Activated CD8-positive, alpha-beta T cell treated with anti-CD3 and anti-CD28 coated beads for 36 hours (primary cell): ENCODE data around the gene SLC18A2. TPM values are rescaled to one million over a fixed set of nuclear protein-coding genes. Genes with fewer than 3 reads are reported as not detected.

Experiments
- ATAC-seq: fragments of 200-7000 bp; cut with Tn5 transposase; one replicate; pipeline ENCODE4 v1.10.0; 2021; ENCODE audit warnings: mild to moderate bottlenecking, moderate library complexity
- CTCF ChIA-PET: fragments of 350-600 bp; sonication (Branson Sonifier 250); formaldehyde crosslinking; loops from one replicate; lab custom pipeline; 2021; ENCODE audit warnings: antibody characterized with exemption; lab: Charles Lee
- POLR2A ChIA-PET: fragments of 350-600 bp; sonication (Branson Sonifier 250); formaldehyde crosslinking; loops from one replicate; lab custom pipeline; 2021; ENCODE audit warnings: antibody characterized with exemption; lab: Charles Lee
- DNase-seq: peaks from one replicate; pipeline ENCODE4 v3.0.0-alpha.2; 2020
- H3K27ac Mint-ChIP-seq: one replicate; pipeline ENCODE4 v1.8.0; 2021; ENCODE audit warnings: mild to moderate bottlenecking, mixed read lengths
- H3K27me3 Mint-ChIP-seq: one replicate; pipeline ENCODE4 v1.8.0; 2021; ENCODE audit warnings: mixed read lengths
- H3K36me3 Mint-ChIP-seq: one replicate; pipeline ENCODE4 v1.8.0; 2021; ENCODE audit warnings: low read depth, mixed read lengths
- H3K4me1 Mint-ChIP-seq: one replicate; pipeline ENCODE4 v1.8.0; 2021; ENCODE audit warnings: low read depth, mixed read lengths
- H3K4me3 Mint-ChIP-seq: one replicate; pipeline ENCODE4 v1.8.0; 2021; ENCODE audit warnings: mild to moderate bottlenecking, moderate library complexity, mixed read lengths
- H3K9me3 Mint-ChIP-seq: one replicate; pipeline ENCODE4 v1.8.0; 2021; ENCODE audit warnings: mixed read lengths
- intact Hi-C: fragments of 100-400 bp; cut with micrococcal nuclease; formaldehyde crosslinking; loops from one replicate; pipeline ENCODE4 v1.10.0; 2022
- total RNA-seq, 2 experiments: library from RNA; stranded (reverse); gene quantifications; one replicate each; pipeline ENCODE4 v1.2.3, GENCODE V29; 2021
- TF ChIP-seq, protein P1 (sequence below): fragments of 200-600 bp; IDR thresholded peaks from one replicate; pipeline ENCODE4 v1.8.0; 2022; ENCODE audit warnings: antibody characterized with exemption, mild to moderate bottlenecking

SLC18A2 gene
- total RNA-seq, 2 experiments from 2014 or later, result 0.14 TPM; not detected in 1

DNA sequence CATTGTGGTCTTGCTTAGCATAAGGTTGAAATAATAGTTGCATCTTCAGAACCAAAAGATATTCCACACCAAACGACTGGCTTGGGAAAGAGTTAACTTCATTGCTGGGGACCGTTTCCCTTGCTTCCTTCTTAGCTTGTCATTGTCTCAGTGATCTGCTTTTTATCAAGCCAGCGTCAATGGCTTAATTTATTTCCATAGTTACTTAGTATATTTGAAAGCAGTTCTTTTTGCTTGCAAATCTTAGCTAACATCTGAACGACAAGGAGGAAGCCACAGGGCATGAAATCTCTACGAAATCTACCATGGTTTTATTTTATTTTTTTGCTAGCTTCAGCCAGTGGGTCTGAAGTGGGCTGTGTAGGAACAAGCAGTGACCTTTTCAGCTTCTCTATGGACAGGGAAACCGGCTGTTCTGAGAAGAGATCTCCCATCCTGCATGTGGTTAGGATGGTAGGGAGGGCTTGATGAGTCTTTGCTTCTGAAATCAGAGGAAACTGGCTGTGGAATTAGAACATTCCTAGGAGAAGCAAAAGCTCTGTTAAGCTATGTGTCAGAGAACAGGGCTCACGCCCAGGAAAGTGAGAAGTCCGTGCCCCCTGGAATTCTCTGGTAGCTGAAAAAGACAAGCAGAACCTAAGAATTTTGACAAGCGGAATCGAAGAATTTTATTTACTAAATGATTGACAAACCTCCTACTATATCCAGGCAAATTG lies 8.0 kb downstream of the SLC18A2 start:
- no peak for ATAC-seq

DNA sequence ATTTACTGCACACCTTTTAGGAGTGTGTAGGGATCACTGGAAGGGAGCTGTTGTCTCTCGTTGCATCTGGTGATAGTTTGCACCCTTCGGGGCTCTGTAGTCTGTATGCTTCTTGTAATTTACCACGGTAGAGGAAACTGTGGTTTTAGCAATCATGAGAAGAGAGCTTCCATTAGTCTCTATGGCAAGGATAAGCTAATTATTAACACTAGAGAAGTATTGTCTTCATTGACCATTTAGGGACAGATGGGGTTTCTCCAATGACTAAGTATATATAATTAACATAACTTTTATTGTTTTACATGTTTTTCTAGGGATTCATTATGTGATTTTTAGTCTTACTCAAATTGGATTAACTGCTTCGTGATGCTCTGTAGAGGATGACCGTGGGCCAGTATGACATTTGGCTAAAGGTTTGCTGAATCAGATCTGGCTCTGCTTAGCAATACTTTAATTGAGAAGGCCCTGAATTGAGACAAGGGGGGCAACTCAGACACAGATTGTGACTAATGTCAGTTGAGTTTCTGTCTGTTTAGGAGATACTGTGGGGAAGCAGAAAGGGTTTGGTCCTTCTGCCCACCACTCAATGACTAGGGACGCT lies 8.7 kb downstream of the SLC18A2 start:
- H3K27ac Mint-ChIP-seq, result no peak overlapping the region
- intact Hi-C loops, result no loop called here
- DNase-seq (no peak), ATAC-seq (peak; percentile 24)
- POLR2A ChIA-PET, result no interaction called here
- CTCF ChIA-PET, result interaction anchor here (1.5 to 3.9 kb wide), 3 partner anchors 33 to 75 kb away, joined by 3 to 17 read pairs (median 8); no protein-coding TSS in a partner anchor
- H3K4me3 Mint-ChIP-seq, result no peak overlapping the region
- H3K27me3 Mint-ChIP-seq, result peaks cover 24% of the 10 kb centered on the region
- H3K4me1 Mint-ChIP-seq, result peaks cover 10% of the 10 kb centered on the region
- H3K36me3 Mint-ChIP-seq, result no peaks in the 10 kb centered on the region
- TF ChIP-seq, protein P1, sequence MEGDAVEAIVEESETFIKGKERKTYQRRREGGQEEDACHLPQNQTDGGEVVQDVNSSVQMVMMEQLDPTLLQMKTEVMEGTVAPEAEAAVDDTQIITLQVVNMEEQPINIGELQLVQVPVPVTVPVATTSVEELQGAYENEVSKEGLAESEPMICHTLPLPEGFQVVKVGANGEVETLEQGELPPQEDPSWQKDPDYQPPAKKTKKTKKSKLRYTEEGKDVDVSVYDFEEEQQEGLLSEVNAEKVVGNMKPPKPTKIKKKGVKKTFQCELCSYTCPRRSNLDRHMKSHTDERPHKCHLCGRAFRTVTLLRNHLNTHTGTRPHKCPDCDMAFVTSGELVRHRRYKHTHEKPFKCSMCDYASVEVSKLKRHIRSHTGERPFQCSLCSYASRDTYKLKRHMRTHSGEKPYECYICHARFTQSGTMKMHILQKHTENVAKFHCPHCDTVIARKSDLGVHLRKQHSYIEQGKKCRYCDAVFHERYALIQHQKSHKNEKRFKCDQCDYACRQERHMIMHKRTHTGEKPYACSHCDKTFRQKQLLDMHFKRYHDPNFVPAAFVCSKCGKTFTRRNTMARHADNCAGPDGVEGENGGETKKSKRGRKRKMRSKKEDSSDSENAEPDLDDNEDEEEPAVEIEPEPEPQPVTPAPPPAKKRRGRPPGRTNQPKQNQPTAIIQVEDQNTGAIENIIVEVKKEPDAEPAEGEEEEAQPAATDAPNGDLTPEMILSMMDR, result no peak
- no peaks in the 10 kb centered on the region for H3K9me3 Mint-ChIP-seq

More for the DNA sequence above, 8.0 kb downstream of the SLC18A2 start:
- ChIA-PET CTCF (interaction anchor here (1.5 to 3.9 kb wide), 3 partner anchors 32 to 74 kb away, joined by 3 to 17 read pairs (median 8); no protein-coding TSS in a partner anchor), POLR2A (no interaction called here)
- no peaks in the 10 kb centered on the region for H3K9me3 Mint-ChIP-seq
- H3K4me3 Mint-ChIP-seq, result no peak overlapping the region
- peaks cover 10% of the 10 kb centered on the region for H3K4me1 Mint-ChIP-seq
- peaks cover 26% of the 10 kb centered on the region for H3K27me3 Mint-ChIP-seq
- H3K36me3 Mint-ChIP-seq, result no peaks in the 10 kb centered on the region
- intact Hi-C loops, result no loop called here
- no peak for DNase-seq
- H3K27ac Mint-ChIP-seq, result no peak overlapping the region
- TF ChIP-seq, protein P1, result no peak

DNA sequence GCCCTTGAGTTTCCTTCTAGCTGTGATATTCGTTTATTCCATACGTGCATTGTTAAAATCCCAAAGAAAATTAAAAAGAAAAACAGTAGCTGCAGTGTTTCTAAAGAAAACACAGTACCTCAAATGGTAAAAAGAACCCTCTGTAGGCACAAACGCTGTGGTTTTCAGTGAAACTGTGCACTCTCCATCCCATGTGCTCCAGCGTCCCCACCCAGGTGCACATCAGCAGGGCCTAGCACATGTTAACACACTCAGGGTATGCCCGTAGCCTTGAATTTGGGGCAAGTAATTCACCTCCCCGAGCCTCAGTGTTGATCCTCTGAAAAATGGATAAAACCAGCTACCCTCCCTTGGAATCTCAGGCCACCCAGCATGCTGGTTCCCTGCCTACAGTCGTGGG lies 9.5 kb downstream of the SLC18A2 start:
- intact Hi-C loops, result no loop called here
- DNase-seq (no peak), ATAC-seq (no peak)
- Mint-ChIP-seq H3K36me3 (no peaks in the 10 kb centered on the region), H3K9me3 (no peaks in the 10 kb centered on the region), H3K4me1 (peaks cover 10% of the 10 kb centered on the region), H3K4me3 (no peak overlapping the region), H3K27me3 (peaks cover 16% of the 10 kb centered on the region), H3K27ac (no peak overlapping the region)
- ChIA-PET POLR2A (no interaction called here), CTCF (interaction anchor here (3.9 kb wide), 1 partner anchor 34 kb away, joined by 17 read pairs; no protein-coding TSS in a partner anchor)
- TF ChIP-seq, protein P1, result no peak

DNA sequence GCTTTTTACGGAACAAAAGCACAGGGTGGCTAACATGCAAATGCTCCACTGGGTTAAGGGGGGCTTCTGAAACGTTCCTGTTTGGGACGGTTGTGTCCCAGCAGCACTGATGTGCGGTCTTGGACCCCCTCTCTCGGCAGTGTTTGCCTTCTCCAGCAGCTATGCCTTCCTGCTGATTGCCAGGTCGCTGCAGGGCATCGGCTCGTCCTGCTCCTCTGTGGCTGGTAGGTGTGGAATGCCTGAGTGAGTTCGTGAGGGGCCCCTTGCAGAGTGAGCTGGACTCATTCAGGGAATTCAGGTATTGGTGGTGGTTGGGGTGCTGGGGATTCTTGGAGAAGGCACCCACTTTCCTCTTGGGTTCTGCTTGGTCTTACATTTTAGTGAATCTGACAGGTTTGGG lies 13.0 kb downstream of the SLC18A2 start:
- intact Hi-C loops, result no loop called here
- TF ChIP-seq, protein P1, result no peak
- DNase-seq, result no peak
- Mint-ChIP-seq H3K27me3 (peaks cover 10% of the 10 kb centered on the region), H3K4me3 (no peak overlapping the region), H3K9me3 (no peaks in the 10 kb centered on the region), H3K27ac (no peak overlapping the region), H3K36me3 (no peaks in the 10 kb centered on the region), H3K4me1 (peaks cover 5% of the 10 kb centered on the region)
- ChIA-PET POLR2A (no interaction called here), CTCF (no interaction called here)
- ATAC-seq, result no peak

DNA sequence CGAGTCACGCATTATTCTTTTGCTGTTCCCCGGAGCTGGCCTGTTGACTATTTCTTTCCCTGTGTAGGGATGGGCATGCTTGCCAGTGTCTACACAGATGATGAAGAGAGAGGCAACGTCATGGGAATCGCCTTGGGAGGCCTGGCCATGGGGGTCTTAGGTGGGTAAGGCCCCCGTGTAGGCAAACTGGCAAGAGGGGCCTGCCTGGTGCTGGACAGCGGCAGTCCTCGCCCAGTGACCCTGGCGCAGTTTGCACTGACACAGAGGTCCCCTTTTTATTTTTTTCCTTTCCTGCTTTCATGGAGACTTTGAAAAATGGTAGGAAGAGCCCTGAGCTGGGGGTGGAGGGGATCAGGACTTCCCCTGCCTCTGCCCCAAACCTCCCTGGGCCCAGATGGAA lies 13.4 kb downstream of the SLC18A2 start:
- H3K36me3 Mint-ChIP-seq, result no peaks in the 10 kb centered on the region
- ChIA-PET CTCF (no interaction called here), POLR2A (no interaction called here)
- peaks cover 5% of the 10 kb centered on the region for H3K4me1 Mint-ChIP-seq
- ATAC-seq, result no peak
- H3K4me3 Mint-ChIP-seq, result no peak overlapping the region
- intact Hi-C loops, result no loop called here
- no peak for DNase-seq
- TF ChIP-seq, protein P1, result no peak
- H3K27me3 Mint-ChIP-seq, result peaks cover 11% of the 10 kb centered on the region
- H3K27ac Mint-ChIP-seq, result no peak overlapping the region
- no peaks in the 10 kb centered on the region for H3K9me3 Mint-ChIP-seq
